ENCODE results near the gene ITM2A. TPM values are rescaled to one million over a fixed set of nuclear protein-coding genes. Genes with fewer than 3 reads are reported as not detected.

Gene ITM2A
- total and polyA plus RNA-seq, 8 donors = 2.1 to 14.2 (median 6.7) TPM

GRCh38 chrX:79365591-79365990, 1.5 kb downstream of the ITM2A start:
- FAIRE-seq = no peak
- H3K4me3 ChIP-seq = peak overlapping the region in 1 of 4 donors; percentile 40

GRCh38 chrX:79364306-79364705, 2.8 kb downstream of the ITM2A start:
- peak; percentile 5 for FAIRE-seq
- WGBS, 2 donors = 28% methylated on average over 5 of the region's 5 CpGs

More at GRCh38 chrX:79365591-79365990, 1.5 kb downstream of the ITM2A start:
- no peak for TF ChIP-seq CTCF (IDR thresholded peaks at IDR 0.05)
- H3K9me3 ChIP-seq = no peaks in the 10 kb centered on the region
- no peak overlapping the region for H3K27ac ChIP-seq
- DNase-seq (no peak), ATAC-seq (no peak)
- WGBS, 2 donors = 42 to 55% methylated on average over 1 of the region's 1 CpG
- H3K4me1 ChIP-seq = no peaks in the 10 kb centered on the region
- no peaks in the 10 kb centered on the region for H3K36me3 ChIP-seq
- intact Hi-C loops (cut with DNase I) = no loop called here
- H3K27me3 ChIP-seq = peaks cover 0 to 12% (median 3%) of the 10 kb centered on the region in 4 donors

GRCh38 chrX:79361192-79361870, 5.8 kb downstream of the ITM2A start:
- WGBS, 2 donors = 54 to 60% methylated on average over 6 of the region's 6 CpGs
- H3K27ac ChIP-seq = no peak overlapping the region
- H3K27me3 ChIP-seq = peaks cover 0 to 22% (median 3%) of the 10 kb centered on the region in 4 donors
- intact Hi-C loops (cut with DNase I) = no loop called here
- ATAC-seq (no peak), DNase-seq (no peak), FAIRE-seq (no peak)
- no peaks in the 10 kb centered on the region for H3K4me1 ChIP-seq
- TF ChIP-seq CTCF (IDR thresholded peaks at IDR 0.05) = no peak
- no peaks in the 10 kb centered on the region for H3K9me3 ChIP-seq
- H3K36me3 ChIP-seq = no peaks in the 10 kb centered on the region
- no peak overlapping the region for H3K4me3 ChIP-seq

More at GRCh38 chrX:79364306-79364705, 2.8 kb downstream of the ITM2A start:
- ATAC-seq (no peak), DNase-seq (no peak)
- H3K9me3 ChIP-seq = no peaks in the 10 kb centered on the region
- intact Hi-C loops (cut with DNase I) = no loop called here
- H3K4me1 ChIP-seq = no peaks in the 10 kb centered on the region
- no peak overlapping the region for H3K27ac ChIP-seq
- no peak for TF ChIP-seq CTCF (IDR thresholded peaks at IDR 0.05)
- H3K27me3 ChIP-seq = peaks cover 0 to 15% (median 3%) of the 10 kb centered on the region in 4 donors
- H3K4me3 ChIP-seq = no peak overlapping the region
- H3K36me3 ChIP-seq = no peaks in the 10 kb centered on the region

GRCh38 chrX:79336869-79337815, 30.0 kb downstream of the ITM2A start:
- H3K9me3 ChIP-seq = no peaks in the 10 kb centered on the region
- TF ChIP-seq CTCF (IDR thresholded peaks at IDR 0.05) = no peak
- ATAC-seq (no peak), DNase-seq (no peak), FAIRE-seq (peak; percentile 94)
- WGBS, 2 donors = 54 to 56% methylated on average over 5 of the region's 5 CpGs
- no peak overlapping the region for H3K27ac ChIP-seq
- H3K4me3 ChIP-seq = no peak overlapping the region
- intact Hi-C loops (cut with DNase I) = no loop called here
- H3K4me1 ChIP-seq = no peaks in the 10 kb centered on the region
- H3K36me3 ChIP-seq = no peaks in the 10 kb centered on the region
- H3K27me3 ChIP-seq = peaks cover 0 to 2% (median 0%) of the 10 kb centered on the region in 4 donors
